MM.1S (cell line): ENCODE results near the gene CACNG8.

ENCODE experiments used
- DNase-seq: peaks from one replicate; pipeline ENCODE4 v3.0.0-alpha.2; 2015
- H2AFZ ChIP-seq: fragments of 300-600 bp; sonication (generic); 2 replicates; pipeline ENCODE4 v1.6.0; 2016; ENCODE audit warnings: antibody characterized with exemption, low read length
- H3F3A ChIP-seq: fragments of 300-600 bp; sonication (generic); 2 replicates; pipeline ENCODE4 v1.6.1; 2016; ENCODE audit warnings: mild to moderate bottlenecking, antibody characterized with exemption, low read length, moderate library complexity, mixed read lengths; ENCODE audit not compliant: insufficient read depth
- H3K27ac ChIP-seq: fragments of 300-600 bp; sonication (generic); 2 replicates; pipeline ENCODE4 v1.5.1; 2016; ENCODE audit warnings: mild to moderate bottlenecking, low read length
- H3K27me3 ChIP-seq: fragments of 300-600 bp; sonication (generic); replicated peaks from 2 replicates; pipeline ENCODE4 v1.6.0; 2016; ENCODE audit warnings: low read length; ENCODE audit not compliant: insufficient read depth
- H3K36me3 ChIP-seq: fragments of 300-600 bp; sonication (generic); replicated peaks from 2 replicates; pipeline ENCODE4 v1.6.1; 2016; ENCODE audit warnings: mild to moderate bottlenecking, low read length, mixed read lengths; ENCODE audit not compliant: insufficient read depth
- H3K4me1 ChIP-seq: fragments of 300-600 bp; sonication (generic); 2 replicates; pipeline ENCODE4 v1.6.1; 2016; ENCODE audit warnings: low read length, mixed read lengths
- H3K4me2 ChIP-seq: fragments of 300-600 bp; sonication (generic); 2 replicates; pipeline ENCODE4 v1.6.0; 2016; ENCODE audit warnings: low read depth, low read length
- H3K4me3 ChIP-seq: fragments of 300-600 bp; sonication (generic); 2 replicates; pipeline ENCODE4 v1.5.1; 2016; ENCODE audit warnings: low read length, mixed read lengths
- H3K79me2 ChIP-seq: fragments of 300-600 bp; sonication (generic); 2 replicates; pipeline ENCODE4 v1.6.1; 2016; ENCODE audit warnings: mixed run types, low read length, mixed read lengths
- H3K9ac ChIP-seq: fragments of 300-600 bp; sonication (generic); 2 replicates; pipeline ENCODE4 v1.6.1; 2016; ENCODE audit warnings: low read length, mixed read lengths
- H3K9me2 ChIP-seq: fragments of 300-600 bp; sonication (generic); replicated peaks from 2 replicates; pipeline ENCODE4 v1.6.1; 2016; ENCODE audit warnings: mild to moderate bottlenecking, low read length, mixed read lengths; ENCODE audit not compliant: insufficient read depth
- H3K9me3 ChIP-seq: fragments of 300-600 bp; sonication (generic); replicated peaks from 2 replicates; pipeline ENCODE4 v1.6.1; 2016; ENCODE audit warnings: mild to moderate bottlenecking, low read length, mixed read lengths; ENCODE audit not compliant: insufficient read depth
- H4K20me1 ChIP-seq: fragments of 300-600 bp; sonication (generic); 2 replicates; pipeline ENCODE4 v1.6.1; 2016; ENCODE audit warnings: mild to moderate bottlenecking, low read length, moderate library complexity, mixed read lengths; ENCODE audit not compliant: insufficient read depth
- EZH2 ChIP-seq: fragments of 300-600 bp; sonication (generic); optimal IDR thresholded peaks from 2 replicates; pipeline ENCODE3; 2017; ENCODE audit warnings: low read depth, mild to moderate bottlenecking, antibody characterized with exemption, low read length, mixed read lengths
- EZH2phosphoT487 ChIP-seq: fragments of 300-600 bp; sonication (generic); IDR thresholded peaks from 2 replicates; pipeline ENCODE4 v1.6.1; 2018; ENCODE audit warnings: antibody characterized with exemption, low read length
- TF ChIP-seq, protein P1 (sequence below): fragments of 300-600 bp; sonication (generic); IDR thresholded peaks from 2 replicates; pipeline ENCODE4 v1.5.1; 2016; ENCODE audit warnings: antibody characterized with exemption, low read length, mixed read lengths

CACNG8 gene

DNA sequence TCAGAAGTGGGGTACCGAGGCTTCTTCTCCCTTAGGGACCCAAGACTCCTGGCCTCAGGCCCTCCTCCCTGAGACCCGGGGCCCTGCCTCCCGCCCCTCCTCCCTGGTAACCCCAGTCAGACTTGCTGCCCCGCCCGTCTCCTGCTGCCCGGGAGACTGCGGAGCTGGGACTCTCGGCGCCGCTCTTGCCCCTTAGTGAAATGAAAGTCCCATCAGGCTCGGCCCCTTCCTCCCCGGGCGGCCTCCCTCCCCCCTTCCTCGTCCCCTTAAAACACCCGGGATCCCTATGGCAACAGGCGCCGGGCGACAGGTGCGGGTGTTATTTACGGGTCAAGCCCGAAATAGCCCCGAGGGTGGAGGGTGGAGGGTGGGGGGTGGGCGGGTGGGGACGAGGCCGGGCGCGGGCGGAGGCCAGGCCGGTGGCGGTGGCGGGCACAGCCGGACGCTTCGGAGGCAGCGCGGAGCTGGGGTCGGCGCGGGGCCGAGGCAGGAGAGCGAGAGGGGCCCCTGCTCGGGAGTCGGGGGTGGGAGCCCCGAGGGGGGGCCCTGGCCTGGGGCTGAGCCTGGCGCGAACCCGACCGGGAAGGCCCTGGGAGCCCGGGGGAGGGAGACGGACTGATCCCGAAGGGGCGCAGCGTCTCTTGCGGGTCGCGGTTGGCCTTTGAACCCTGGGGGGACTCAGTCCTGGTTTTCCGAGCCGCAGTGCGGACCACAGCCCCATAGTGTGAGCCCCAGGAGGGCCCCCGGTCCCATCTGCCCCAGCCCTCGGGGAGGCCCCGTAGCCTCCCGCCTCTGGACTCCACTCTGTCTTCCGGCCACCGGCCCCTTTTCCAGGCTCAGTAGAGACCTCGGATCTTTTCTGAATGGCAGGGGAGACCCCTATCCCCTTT, 28.7 kb downstream of the CACNG8 start, which contains the start of gene CACNG6:
Gene CACNG6, plus strand, starts transcription at position 414 of the 890 bp plus-strand sequence. CDS start 1,241 bp downstream, outside the sequence.
- H2AFZ ChIP-seq, result no peak within 1 kb of the TSS
- H3K27ac ChIP-seq, result no peak within 1 kb of the TSS
- H3F3A ChIP-seq, result no peaks in the 10 kb centered on the region
- no peak within 1 kb of the TSS for H3K9ac ChIP-seq
- TF ChIP-seq, protein P1, sequence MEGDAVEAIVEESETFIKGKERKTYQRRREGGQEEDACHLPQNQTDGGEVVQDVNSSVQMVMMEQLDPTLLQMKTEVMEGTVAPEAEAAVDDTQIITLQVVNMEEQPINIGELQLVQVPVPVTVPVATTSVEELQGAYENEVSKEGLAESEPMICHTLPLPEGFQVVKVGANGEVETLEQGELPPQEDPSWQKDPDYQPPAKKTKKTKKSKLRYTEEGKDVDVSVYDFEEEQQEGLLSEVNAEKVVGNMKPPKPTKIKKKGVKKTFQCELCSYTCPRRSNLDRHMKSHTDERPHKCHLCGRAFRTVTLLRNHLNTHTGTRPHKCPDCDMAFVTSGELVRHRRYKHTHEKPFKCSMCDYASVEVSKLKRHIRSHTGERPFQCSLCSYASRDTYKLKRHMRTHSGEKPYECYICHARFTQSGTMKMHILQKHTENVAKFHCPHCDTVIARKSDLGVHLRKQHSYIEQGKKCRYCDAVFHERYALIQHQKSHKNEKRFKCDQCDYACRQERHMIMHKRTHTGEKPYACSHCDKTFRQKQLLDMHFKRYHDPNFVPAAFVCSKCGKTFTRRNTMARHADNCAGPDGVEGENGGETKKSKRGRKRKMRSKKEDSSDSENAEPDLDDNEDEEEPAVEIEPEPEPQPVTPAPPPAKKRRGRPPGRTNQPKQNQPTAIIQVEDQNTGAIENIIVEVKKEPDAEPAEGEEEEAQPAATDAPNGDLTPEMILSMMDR, result no peak
- no peak for TF ChIP-seq EZH2
- TF ChIP-seq EZH2phosphoT487, result no peak
- H3K27me3 ChIP-seq, result peaks cover 18% of the 10 kb centered on the region
- H4K20me1 ChIP-seq, result no peaks in the 10 kb centered on the region
- no peaks in the 10 kb centered on the region for H3K4me1 ChIP-seq
- no peak for DNase-seq
- H3K9me3 ChIP-seq, result no peaks in the 10 kb centered on the region
- no peaks in the 10 kb centered on the region for H3K79me2 ChIP-seq
- no peaks in the 10 kb centered on the region for H3K9me2 ChIP-seq
- H3K4me3 ChIP-seq, result no peak within 1 kb of the TSS
- H3K4me2 ChIP-seq, result no peak within 1 kb of the TSS
- H3K36me3 ChIP-seq, result no peaks in the 10 kb centered on the region

DNA sequence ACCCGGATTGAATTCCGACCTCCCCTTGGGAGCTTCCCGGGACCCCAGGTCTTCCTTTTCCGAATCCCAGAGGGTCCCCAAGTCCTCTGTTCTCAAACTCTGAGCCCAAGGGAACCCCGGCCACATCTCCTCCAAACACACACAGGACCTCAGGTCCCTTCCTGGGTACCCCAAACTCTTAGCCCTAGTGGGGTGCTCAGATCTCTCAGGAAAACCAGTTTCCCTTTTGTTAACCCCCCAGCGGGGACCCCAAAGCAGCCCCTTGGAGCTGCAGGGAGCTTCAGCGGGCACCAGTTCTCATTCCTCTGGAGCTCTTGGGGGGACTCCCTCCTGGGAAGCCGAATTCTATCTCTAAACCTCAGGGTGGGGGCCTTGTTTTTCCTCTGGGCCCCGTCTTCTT, 29.5 kb downstream of the CACNG8 start:
- no peaks in the 10 kb centered on the region for H3K9me3 ChIP-seq
- H4K20me1 ChIP-seq, result no peaks in the 10 kb centered on the region
- no peaks in the 10 kb centered on the region for H3K4me1 ChIP-seq
- H3K27ac ChIP-seq, result no peak overlapping the region
- no peaks in the 10 kb centered on the region for H3F3A ChIP-seq
- H3K27me3 ChIP-seq, result peaks cover 18% of the 10 kb centered on the region
- no peaks in the 10 kb centered on the region for H3K36me3 ChIP-seq
- no peak for TF ChIP-seq EZH2
- TF ChIP-seq EZH2phosphoT487, result no peak
- TF ChIP-seq, protein P1, result no peak
- no peak overlapping the region for H2AFZ ChIP-seq
- H3K79me2 ChIP-seq, result no peaks in the 10 kb centered on the region
- H3K9ac ChIP-seq, result no peak overlapping the region
- no peak overlapping the region for H3K4me3 ChIP-seq
- H3K9me2 ChIP-seq, result no peaks in the 10 kb centered on the region
- no peak for DNase-seq
- H3K4me2 ChIP-seq, result no peak overlapping the region

DNA sequence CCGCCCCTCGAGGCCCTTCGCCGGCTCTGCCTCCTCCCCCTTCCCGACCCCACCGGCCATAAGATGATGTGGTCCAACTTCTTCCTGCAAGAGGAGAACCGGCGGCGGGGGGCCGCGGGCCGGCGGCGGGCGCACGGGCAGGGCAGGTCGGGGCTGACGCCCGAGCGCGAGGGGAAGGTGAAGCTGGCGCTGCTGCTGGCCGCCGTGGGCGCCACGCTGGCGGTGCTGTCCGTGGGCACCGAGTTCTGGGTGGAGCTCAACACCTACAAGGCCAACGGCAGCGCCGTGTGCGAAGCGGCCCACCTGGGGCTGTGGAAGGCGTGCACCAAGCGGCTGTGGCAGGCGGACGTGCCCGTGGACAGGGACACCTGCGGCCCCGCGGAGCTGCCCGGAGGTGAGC, 30.1 kb downstream of the CACNG8 start:
- Histone ChIP-seq H3K4me2 (no peak overlapping the region), H3K4me3 (no peak overlapping the region)

More for the DNA sequence above, 30.1 kb downstream of the CACNG8 start:
- peaks cover 19% of the 10 kb centered on the region for H3K27me3 ChIP-seq
- no peaks in the 10 kb centered on the region for H4K20me1 ChIP-seq
- H3K9ac ChIP-seq, result no peak overlapping the region
- no peaks in the 10 kb centered on the region for H3K9me2 ChIP-seq
- H3K4me1 ChIP-seq, result no peaks in the 10 kb centered on the region
- H3K9me3 ChIP-seq, result no peaks in the 10 kb centered on the region
- H3K79me2 ChIP-seq, result no peaks in the 10 kb centered on the region
- H3K36me3 ChIP-seq, result no peaks in the 10 kb centered on the region
- DNase-seq, result no peak
- no peaks in the 10 kb centered on the region for H3F3A ChIP-seq
- H2AFZ ChIP-seq, result no peak overlapping the region
- no peak overlapping the region for H3K27ac ChIP-seq
- TF ChIP-seq, protein P1, result no peak
- no peak for TF ChIP-seq EZH2
- no peak for TF ChIP-seq EZH2phosphoT487
